ENCODE results near the gene PCNX2.
"Not testable (repeated sequence)": the region's sequence is repeated elsewhere in the genome, so short reads cannot be mapped to it uniquely, and the experiment has no call there.

PCNX2 gene

GRCh38 chr1:233006108-233006507, 289.4 kb downstream of the PCNX2 start:
- TF ChIP-seq CTCF (IDR thresholded peaks at IDR 0.05; ENCODE audit: control insufficient read depth, extremely low read depth, insufficient read depth): no peak
- H3K4me3 ChIP-seq (ENCODE audit: low read depth, low read length): no peak overlapping the region
- DNase-seq (ENCODE audit: low read depth): no peak

GRCh38 chr1:233005703-233006102, 289.8 kb downstream of the PCNX2 start:
- TF ChIP-seq CTCF (IDR thresholded peaks at IDR 0.05; ENCODE audit: control insufficient read depth, extremely low read depth, insufficient read depth): no peak
- no peak for DNase-seq (ENCODE audit: low read depth)
- no peak overlapping the region for H3K4me3 ChIP-seq (ENCODE audit: low read depth, low read length)

GRCh38 chr1:233005156-233005555, 290.4 kb downstream of the PCNX2 start:
- TF ChIP-seq CTCF (IDR thresholded peaks at IDR 0.05; ENCODE audit: control insufficient read depth, extremely low read depth, insufficient read depth): no peak
- H3K4me3 ChIP-seq (ENCODE audit: low read depth, low read length): no peak overlapping the region
- DNase-seq (ENCODE audit: low read depth): no peak

- no peak for DNase-seq (ENCODE audit: low read depth)
- no peak for TF ChIP-seq CTCF (IDR thresholded peaks at IDR 0.05; ENCODE audit: control insufficient read depth, extremely low read depth, insufficient read depth)
- H3K4me3 ChIP-seq (ENCODE audit: low read depth, low read length): no peak overlapping the region
Observed at GRCh38 chr1:233004451-233004850, 291.1 kb downstream of the PCNX2 start.

- H3K4me3 ChIP-seq (ENCODE audit: low read depth, low read length); DNase-seq (ENCODE audit: low read depth): not testable (repeated sequence)
Observed at GRCh38 chr1:233003638-233004037, 291.9 kb downstream of the PCNX2 start.

GRCh38 chr1:232999956-233000625, 295.4 kb downstream of the PCNX2 start:
- no peak for TF ChIP-seq CTCF (IDR thresholded peaks at IDR 0.05; ENCODE audit: control insufficient read depth, extremely low read depth, insufficient read depth)
- DNase-seq (ENCODE audit: low read depth): no peak
- H3K4me3 ChIP-seq (ENCODE audit: low read depth, low read length): no peak overlapping the region

- DNase-seq (ENCODE audit: low read depth): no peak
- TF ChIP-seq CTCF (IDR thresholded peaks at IDR 0.05; ENCODE audit: control insufficient read depth, extremely low read depth, insufficient read depth): no peak
- H3K4me3 ChIP-seq (ENCODE audit: low read depth, low read length): no peak overlapping the region
Observed at GRCh38 chr1:232998646-232999045, 296.9 kb downstream of the PCNX2 start.
